ENCODE measurements around the gene KHDRBS2. TPM values are rescaled to one million over a fixed set of nuclear protein-coding genes. Genes with fewer than 3 reads are reported as not detected.

Gene KHDRBS2
- total RNA-seq, 3 donors from 2014 or later: 0.16 TPM; not detected in 2

DNA sequence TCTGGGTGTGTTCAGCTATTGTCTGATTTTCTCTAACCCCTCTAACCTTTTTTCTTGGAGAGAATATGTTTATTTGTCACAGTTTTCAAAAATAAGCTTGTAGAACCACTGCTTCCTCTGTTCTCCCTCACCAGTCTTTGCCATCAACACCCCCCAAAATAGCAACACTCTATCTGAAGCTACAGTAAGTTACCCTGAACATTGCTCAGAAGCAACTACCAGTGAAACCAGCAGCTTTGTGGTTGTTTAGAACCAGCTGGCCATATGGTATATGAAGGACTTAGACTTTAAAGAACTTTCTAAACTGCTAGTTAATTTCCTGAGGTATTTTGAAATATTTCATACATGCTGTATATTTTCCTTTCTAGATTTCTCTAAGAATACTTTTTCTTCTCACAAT lies 242.9 kb downstream of the KHDRBS2 start:
- H3K4me1 ChIP-seq: no peaks in the 10 kb centered on the region
- TF ChIP-seq, protein P1, sequence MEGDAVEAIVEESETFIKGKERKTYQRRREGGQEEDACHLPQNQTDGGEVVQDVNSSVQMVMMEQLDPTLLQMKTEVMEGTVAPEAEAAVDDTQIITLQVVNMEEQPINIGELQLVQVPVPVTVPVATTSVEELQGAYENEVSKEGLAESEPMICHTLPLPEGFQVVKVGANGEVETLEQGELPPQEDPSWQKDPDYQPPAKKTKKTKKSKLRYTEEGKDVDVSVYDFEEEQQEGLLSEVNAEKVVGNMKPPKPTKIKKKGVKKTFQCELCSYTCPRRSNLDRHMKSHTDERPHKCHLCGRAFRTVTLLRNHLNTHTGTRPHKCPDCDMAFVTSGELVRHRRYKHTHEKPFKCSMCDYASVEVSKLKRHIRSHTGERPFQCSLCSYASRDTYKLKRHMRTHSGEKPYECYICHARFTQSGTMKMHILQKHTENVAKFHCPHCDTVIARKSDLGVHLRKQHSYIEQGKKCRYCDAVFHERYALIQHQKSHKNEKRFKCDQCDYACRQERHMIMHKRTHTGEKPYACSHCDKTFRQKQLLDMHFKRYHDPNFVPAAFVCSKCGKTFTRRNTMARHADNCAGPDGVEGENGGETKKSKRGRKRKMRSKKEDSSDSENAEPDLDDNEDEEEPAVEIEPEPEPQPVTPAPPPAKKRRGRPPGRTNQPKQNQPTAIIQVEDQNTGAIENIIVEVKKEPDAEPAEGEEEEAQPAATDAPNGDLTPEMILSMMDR (IDR thresholded peaks at IDR 0.05): no peak
- no peak for TF ChIP-seq POLR2AphosphoS5 (IDR thresholded peaks at IDR 0.05)
- TF ChIP-seq POLR2A (IDR thresholded peaks at IDR 0.05): no peak
- no peak overlapping the region for H3K4me3 ChIP-seq
- no peak for DNase-seq (ENCODE audit: low spot score in 2 of 2)
- H3K27me3 ChIP-seq: no peaks in the 10 kb centered on the region
- H3K36me3 ChIP-seq: no peaks in the 10 kb centered on the region
- no peak overlapping the region for H3K27ac ChIP-seq
- H3K9me3 ChIP-seq: no peaks in the 10 kb centered on the region
- intact Hi-C loops (cut with DNase I; ENCODE audit: low total_unique reads): no loop called here

- H3K36me3 ChIP-seq: no peaks in the 10 kb centered on the region
- H3K4me3 ChIP-seq: no peak overlapping the region
- no peaks in the 10 kb centered on the region for H3K27me3 ChIP-seq
- intact Hi-C loops (cut with DNase I; ENCODE audit: low total_unique reads): no loop called here
- no peaks in the 10 kb centered on the region for H3K9me3 ChIP-seq
- H3K4me1 ChIP-seq: no peaks in the 10 kb centered on the region
- TF ChIP-seq, protein P1 (IDR thresholded peaks at IDR 0.05): no peak
- TF ChIP-seq POLR2A (IDR thresholded peaks at IDR 0.05) (no peak), POLR2AphosphoS5 (IDR thresholded peaks at IDR 0.05) (no peak)
- DNase-seq (ENCODE audit: low spot score in 2 of 2): no peak
- no peak overlapping the region for H3K27ac ChIP-seq
Observed at GRCh38 chr6:62042429-62042828, 243.6 kb downstream of the KHDRBS2 start.

DNA sequence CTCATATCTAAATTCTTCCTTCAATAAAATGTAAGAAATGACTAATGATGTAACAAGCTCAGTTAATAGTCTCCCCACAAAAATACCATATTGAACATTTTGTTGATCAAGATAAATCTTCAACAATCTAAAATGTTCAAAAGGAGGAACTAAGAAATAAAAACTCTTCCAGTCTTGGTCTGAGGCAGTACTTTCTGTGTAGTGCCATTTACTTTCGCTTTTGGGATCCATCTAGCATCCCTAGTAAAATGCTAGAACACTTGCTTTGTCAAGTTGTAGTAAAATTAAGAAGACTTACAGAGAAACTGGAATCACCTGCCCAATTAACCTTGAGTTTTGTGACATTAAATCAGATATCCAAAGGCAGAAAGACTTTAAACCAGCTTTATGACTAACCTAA lies 246.4 kb downstream of the KHDRBS2 start:
- no peaks in the 10 kb centered on the region for H3K27me3 ChIP-seq
- no peaks in the 10 kb centered on the region for H3K4me1 ChIP-seq
- H3K9me3 ChIP-seq: no peaks in the 10 kb centered on the region
- H3K27ac ChIP-seq: no peak overlapping the region
- intact Hi-C loops (cut with DNase I; ENCODE audit: low total_unique reads): no loop called here
- H3K4me3 ChIP-seq: no peak overlapping the region
- H3K36me3 ChIP-seq: no peaks in the 10 kb centered on the region
- TF ChIP-seq POLR2A (IDR thresholded peaks at IDR 0.05) (no peak), POLR2AphosphoS5 (IDR thresholded peaks at IDR 0.05) (no peak)
- TF ChIP-seq, protein P1 (IDR thresholded peaks at IDR 0.05): no peak
- no peak for DNase-seq (ENCODE audit: low spot score in 2 of 2)

DNA sequence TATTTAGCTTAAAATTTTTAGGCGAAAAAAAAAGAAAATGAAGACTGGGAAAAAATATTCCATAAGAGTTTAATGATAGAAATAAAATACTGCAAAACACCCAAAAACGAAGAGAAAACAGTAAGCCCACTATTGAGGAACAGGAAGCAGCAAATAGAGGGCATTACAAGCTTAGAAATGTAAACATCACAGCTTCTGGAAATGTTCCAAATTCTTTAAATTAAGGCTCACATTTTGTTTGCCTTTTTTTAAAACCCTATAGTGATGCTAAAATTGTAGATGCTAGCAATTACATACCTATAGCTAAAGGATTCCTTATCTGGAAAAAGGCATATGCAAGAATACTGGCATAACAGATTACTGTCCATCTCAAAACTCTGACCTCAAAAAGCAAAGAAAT lies 248.6 kb downstream of the KHDRBS2 start:
- intact Hi-C loops (cut with DNase I; ENCODE audit: low total_unique reads): no loop called here
- no peak for TF ChIP-seq POLR2AphosphoS5 (IDR thresholded peaks at IDR 0.05)
- no peak for TF ChIP-seq POLR2A (IDR thresholded peaks at IDR 0.05)
- TF ChIP-seq, protein P1 (IDR thresholded peaks at IDR 0.05): no peak
- no peak for DNase-seq (ENCODE audit: low spot score in 2 of 2)
- H3K4me1 ChIP-seq: no peaks in the 10 kb centered on the region
- no peaks in the 10 kb centered on the region for H3K27me3 ChIP-seq
- H3K27ac ChIP-seq: no peak overlapping the region
- no peak overlapping the region for H3K4me3 ChIP-seq
- H3K36me3 ChIP-seq: no peaks in the 10 kb centered on the region
- H3K9me3 ChIP-seq: no peaks in the 10 kb centered on the region

DNA sequence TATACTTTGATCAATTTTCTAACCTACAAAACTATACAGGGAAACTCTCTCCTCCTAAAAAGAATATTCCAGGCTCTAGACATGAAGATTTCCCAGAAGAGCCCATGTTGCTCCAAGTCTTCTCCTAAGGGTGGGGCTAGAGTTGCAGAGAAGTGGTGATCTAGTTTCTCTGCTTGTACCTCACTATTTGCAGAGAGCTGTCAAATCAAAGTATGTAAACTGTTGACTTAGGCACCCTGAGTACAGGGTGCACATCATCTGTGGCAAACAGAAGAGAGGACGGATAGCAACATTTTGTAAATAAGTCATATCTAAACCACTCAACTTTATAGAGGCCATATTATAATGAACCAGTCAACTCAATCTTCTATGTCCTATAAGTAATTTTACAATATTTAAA lies 250.1 kb downstream of the KHDRBS2 start:
- H3K27ac ChIP-seq: no peak overlapping the region

More for the DNA sequence above, 250.1 kb downstream of the KHDRBS2 start:
- intact Hi-C loops (cut with DNase I; ENCODE audit: low total_unique reads): no loop called here
- Histone ChIP-seq H3K4me1 (no peaks in the 10 kb centered on the region), H3K36me3 (no peaks in the 10 kb centered on the region), H3K9me3 (no peaks in the 10 kb centered on the region), H3K27me3 (no peaks in the 10 kb centered on the region), H3K4me3 (no peak overlapping the region)
- no peak for TF ChIP-seq POLR2AphosphoS5 (IDR thresholded peaks at IDR 0.05)
- TF ChIP-seq, protein P1 (IDR thresholded peaks at IDR 0.05): no peak
- no peak for DNase-seq (ENCODE audit: low spot score in 2 of 2)

Measured in breast epithelium (tissue), 4 donors.